Right atrium auricular region (tissue), 2 donors: Measurements from ENCODE around the gene AIFM3. TPM values are rescaled to one million over a fixed set of nuclear protein-coding genes. Genes with fewer than 3 reads are reported as not detected.

ENCODE experiments used
- DNase-seq: peaks from one replicate; pipeline ENCODE4 v3.0.0-alpha.2; 2019; ENCODE audit warnings: low spot score
- H3K27ac ChIP-seq, 2 donors: fragments of 200-600 bp; sonication (generic); 1 replicate in 1 of 2; 2 replicates in 1 of 2; pipeline ENCODE4 v1.5.1; 2016 to 2019
- H3K27me3 ChIP-seq, 2 donors: fragments of 200-600 bp; sonication (generic); one replicate each; pipeline versions ENCODE4 v1.5.1 to v1.6.0; 2017 to 2019
- H3K36me3 ChIP-seq: fragments of 200-600 bp; sonication (generic); one replicate; pipeline ENCODE4 v1.5.1; 2016
- H3K4me1 ChIP-seq, 2 donors: fragments of 200-600 bp; sonication (generic); one replicate each; pipeline versions ENCODE4 v1.5.1 to v1.6.0; 2017 to 2019
- H3K4me3 ChIP-seq, 2 donors: fragments of 200-600 bp; sonication (generic); 1 replicate in 1 of 2; 2 replicates in 1 of 2; pipeline ENCODE4 v1.5.1; 2017 to 2019; ENCODE audit warnings: mild to moderate bottlenecking in 1 of 2, moderate library complexity in 1 of 2
- H3K9me3 ChIP-seq, 2 donors: fragments of 200-600 bp; sonication (generic); one replicate each; pipeline ENCODE4 v1.5.1; 2019
- CTCF ChIP-seq, 2 donors: fragments of 200-600 bp; sonication (generic); IDR thresholded peaks; one replicate each; pipeline ENCODE4 v1.5.1; 2019; ENCODE audit warnings: antibody characterized with exemption in 2 of 2
- total RNA-seq, 2 donors: library from RNA; depleted of rRNA; stranded (reverse); fragments of >200 nt; gene quantifications; one replicate each; pipeline ENCODE4 v1.1.0, GENCODE V29; 2016

Gene AIFM3
- total RNA-seq, 2 donors from 2014 or later: 0.75 to 1.0 TPM

GRCh38 chr22:20985720-20986119 is 18.7 kb downstream of the AIFM3 start:
- peaks cover 12% of the 10 kb centered on the region for H3K36me3 ChIP-seq
- DNase-seq: no peak
- H3K4me3 ChIP-seq: no peak overlapping the region
- H3K27ac ChIP-seq: no peak overlapping the region
- no peaks in the 10 kb centered on the region for H3K9me3 ChIP-seq
- no peaks in the 10 kb centered on the region for H3K27me3 ChIP-seq
- no peak for TF ChIP-seq CTCF (IDR thresholded peaks at IDR 0.05)
- H3K4me1 ChIP-seq: peaks cover 0 to 25% of the 10 kb centered on the region in 2 donors

- Histone ChIP-seq H3K4me3 (no peak overlapping the region), H3K27ac (no peak overlapping the region), H3K27me3 (no peaks in the 10 kb centered on the region), H3K36me3 (peaks cover 18% of the 10 kb centered on the region), H3K4me1 (peaks cover 0 to 18% of the 10 kb centered on the region in 2 donors), H3K9me3 (no peaks in the 10 kb centered on the region)
- no peak for DNase-seq
- TF ChIP-seq CTCF (IDR thresholded peaks at IDR 0.05): no peak
Observed at GRCh38 chr22:20986365-20986764, 19.3 kb downstream of the AIFM3 start.

- Histone ChIP-seq H3K4me3 (no peak overlapping the region), H3K9me3 (no peaks in the 10 kb centered on the region), H3K27ac (no peak overlapping the region), H3K36me3 (peaks cover 29% of the 10 kb centered on the region), H3K4me1 (peaks cover 0 to 15% of the 10 kb centered on the region in 2 donors), H3K27me3 (no peaks in the 10 kb centered on the region)
- no peak for DNase-seq
- TF ChIP-seq CTCF (IDR thresholded peaks at IDR 0.05): no peak
Observed at GRCh38 chr22:20987375-20987774, 20.3 kb downstream of the AIFM3 start.

- H3K9me3 ChIP-seq: no peaks in the 10 kb centered on the region
- H3K36me3 ChIP-seq: peaks cover 35% of the 10 kb centered on the region
- DNase-seq: no peak
- H3K27me3 ChIP-seq: no peaks in the 10 kb centered on the region
- no peak overlapping the region for H3K27ac ChIP-seq
- TF ChIP-seq CTCF (IDR thresholded peaks at IDR 0.05): no peak
- no peak overlapping the region for H3K4me3 ChIP-seq
- H3K4me1 ChIP-seq: peaks cover 0 to 2% of the 10 kb centered on the region in 2 donors
Observed at GRCh38 chr22:20988573-20989322, 21.7 kb downstream of the AIFM3 start.

- TF ChIP-seq CTCF (IDR thresholded peaks at IDR 0.05): no peak
- no peak for DNase-seq
- peaks cover 36% of the 10 kb centered on the region for H3K36me3 ChIP-seq
Observed at GRCh38 chr22:20989323-20990138, 22.5 kb downstream of the AIFM3 start.

More at GRCh38 chr22:20989323-20990138, 22.5 kb downstream of the AIFM3 start:
- Histone ChIP-seq H3K9me3 (no peaks in the 10 kb centered on the region), H3K27ac (no peak overlapping the region), H3K4me3 (no peak overlapping the region), H3K4me1 (no peaks in the 10 kb centered on the region), H3K27me3 (no peaks in the 10 kb centered on the region)
